HTERT RPE-1 (cell line): Measurements from ENCODE around the gene BDH1.
"Not testable (repeated sequence)": the region's sequence is repeated elsewhere in the genome, so short reads cannot be mapped to it uniquely, and the experiment has no call there.

ENCODE experiments used
- in situ Hi-C: fragments of 300-500 bp; cut with MboI; formaldehyde crosslinking; loops from 4 replicates; pipeline ENCODE4 v1.14.3; 2020; ENCODE audit warnings: low sequenced_read_pairs

BDH1 gene

DNA sequence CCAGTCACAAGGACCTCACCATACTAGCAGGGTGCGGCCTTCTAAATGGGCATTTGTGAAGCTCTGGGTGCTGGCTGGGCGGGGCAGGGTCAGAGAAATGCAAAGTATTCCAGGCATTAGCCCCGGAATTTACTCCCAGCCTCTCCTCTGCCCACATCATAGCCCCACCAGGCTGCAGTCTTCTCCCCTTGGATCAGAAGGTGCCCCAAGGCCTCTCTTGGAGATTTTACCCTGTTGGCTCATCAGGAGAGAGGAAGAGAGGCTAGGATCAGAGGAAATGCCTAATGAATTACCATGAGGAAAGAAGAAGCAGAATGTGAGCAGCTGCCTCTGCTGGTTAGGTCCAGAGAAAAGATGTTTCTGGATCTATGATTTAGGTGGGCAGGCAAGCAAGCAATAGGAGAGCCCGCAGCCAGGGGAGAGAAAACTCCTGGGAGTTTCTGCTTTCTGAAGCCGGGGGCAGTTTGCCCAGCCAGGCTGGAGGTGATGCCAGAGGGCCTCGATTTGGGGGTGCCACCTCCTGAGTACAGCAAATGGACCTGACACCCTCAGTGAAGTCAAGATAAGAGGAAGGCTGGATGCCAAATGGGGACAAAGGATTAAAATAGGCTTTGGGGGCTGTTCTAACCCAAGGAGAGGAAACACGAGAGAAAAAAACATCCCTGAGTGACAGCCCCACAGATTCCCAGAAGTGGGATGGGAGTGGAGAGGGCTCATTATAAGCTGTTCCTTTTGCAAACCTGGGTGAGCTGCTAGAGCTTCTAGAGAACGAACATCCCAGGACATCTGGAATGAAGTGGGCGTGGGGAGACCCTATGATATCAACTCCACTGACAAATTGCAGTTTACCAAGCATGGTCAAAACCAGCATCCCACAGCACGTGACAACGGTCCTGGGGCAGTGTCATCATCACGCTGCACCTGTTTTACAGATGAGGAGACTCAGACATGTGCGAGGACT lies 65.4 kb downstream of the BDH1 start:
- in situ Hi-C loops: no loop called here

DNA sequence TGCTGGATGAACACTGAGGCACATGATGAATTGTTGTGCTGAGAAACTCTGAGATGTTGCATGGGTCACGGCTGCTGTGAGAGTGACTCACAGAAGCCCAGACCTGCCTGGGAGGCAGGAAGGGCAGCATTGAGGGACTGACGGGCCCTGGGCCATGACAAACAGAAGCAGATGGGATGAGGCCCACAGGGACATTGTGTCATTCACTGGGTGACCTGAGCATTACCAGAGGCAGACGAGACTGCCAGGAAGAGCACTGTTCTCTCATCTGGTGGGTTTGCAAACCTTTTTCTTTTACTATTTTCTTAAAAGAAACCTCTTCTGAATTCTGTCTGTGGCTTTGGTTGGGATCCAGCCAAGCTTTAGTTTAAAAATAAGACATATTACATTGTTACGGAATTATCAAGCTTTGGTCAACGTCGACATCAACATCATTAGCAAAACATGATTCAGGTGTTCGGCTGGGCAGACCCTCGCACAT lies 67.8 kb downstream of the BDH1 start:
- in situ Hi-C loops: no loop called here

DNA sequence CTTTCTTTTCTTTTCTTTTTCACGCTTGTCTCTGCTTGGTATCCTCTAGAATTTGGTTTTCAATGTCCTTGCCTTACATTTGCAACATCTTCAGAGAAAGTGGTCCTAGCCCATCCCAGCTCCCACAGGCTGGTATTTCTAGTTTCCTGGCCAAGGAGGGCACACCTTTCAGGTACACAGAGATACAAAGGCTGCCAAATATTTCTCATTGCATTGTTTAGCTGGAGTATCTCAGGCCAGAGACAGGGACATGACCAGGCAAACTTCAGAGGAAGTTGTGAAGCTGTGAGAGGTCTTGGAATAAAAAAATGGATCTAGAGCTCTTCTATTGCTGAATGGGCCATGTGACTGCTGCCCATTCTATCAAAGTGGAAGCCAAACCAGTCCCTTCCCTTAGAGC lies 68.9 kb downstream of the BDH1 start:
- in situ Hi-C loops: no loop called here

DNA sequence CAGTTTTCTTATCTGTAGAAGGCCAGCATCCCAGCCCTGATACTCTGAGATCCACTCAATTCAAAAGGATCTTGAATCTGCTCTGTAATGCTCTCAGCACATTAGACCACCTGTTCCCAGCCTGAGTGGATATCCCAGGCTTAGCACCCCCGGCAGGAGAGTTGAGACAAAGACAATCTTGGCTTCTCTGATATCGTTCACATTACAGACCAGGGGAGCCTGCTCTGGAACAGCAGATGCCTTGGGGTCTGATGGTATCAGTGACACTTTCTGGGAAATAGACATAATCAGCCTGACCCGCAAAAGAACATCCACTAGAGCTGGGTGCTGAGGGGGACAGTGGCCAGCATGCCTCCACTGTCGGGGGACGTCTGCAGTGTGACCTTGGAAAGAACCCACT lies 70.6 kb downstream of the BDH1 start:
- in situ Hi-C loops: no loop called here

DNA sequence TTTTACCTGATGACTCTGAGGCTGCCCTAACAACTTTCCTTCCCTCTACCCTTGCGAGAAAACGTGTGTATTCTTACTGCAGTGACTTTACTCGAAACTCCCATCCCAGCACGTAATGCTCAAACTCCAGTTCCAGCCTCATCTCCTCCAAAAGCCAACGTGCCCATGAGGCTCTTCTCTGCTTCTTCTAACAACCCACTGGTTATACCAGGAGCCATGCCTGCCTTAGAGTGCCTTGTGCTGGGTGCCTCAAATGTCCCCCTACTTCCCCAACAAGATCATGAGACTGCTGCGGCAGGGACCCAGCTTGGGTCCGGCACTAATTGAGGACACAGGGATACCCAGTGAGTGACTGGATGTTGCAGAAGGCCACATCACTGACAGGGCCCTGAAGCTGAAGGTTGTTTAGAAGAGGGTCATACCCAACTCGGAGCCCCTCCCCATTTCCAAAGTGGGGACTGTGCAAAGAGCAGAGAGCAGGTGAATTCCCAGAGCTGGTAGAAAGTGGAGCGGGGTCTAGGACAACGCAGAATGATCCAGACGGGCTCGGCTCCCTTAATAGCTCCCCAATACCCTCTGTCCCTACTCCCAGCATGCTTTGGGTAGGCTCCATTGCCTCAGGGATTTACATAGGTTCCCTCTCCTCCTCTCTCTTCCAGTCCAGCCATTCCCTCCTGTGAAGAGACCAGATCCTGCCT lies 71.4 kb downstream of the BDH1 start:
- in situ Hi-C loops: no loop called here

DNA sequence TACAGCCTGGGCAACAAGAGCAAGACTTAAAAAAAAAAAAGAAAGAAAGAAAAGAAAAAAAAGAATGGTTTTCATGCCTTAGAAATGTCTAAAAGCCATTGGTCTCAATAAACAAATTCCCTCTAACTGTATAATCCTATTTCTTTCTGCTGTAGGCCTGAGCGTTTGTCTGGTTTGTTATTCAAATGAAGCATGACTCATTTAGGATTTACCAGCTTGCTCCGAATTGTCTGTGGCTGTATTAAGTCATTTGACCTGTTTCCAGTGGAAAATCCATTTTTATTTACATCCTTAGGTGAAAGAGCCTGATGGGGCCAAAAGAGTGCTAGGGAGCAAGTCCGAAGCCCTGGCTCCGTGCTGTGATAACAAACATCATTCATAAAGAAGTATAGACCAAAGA lies 73.8 kb downstream of the BDH1 start:
- in situ Hi-C loops: no loop called here

DNA sequence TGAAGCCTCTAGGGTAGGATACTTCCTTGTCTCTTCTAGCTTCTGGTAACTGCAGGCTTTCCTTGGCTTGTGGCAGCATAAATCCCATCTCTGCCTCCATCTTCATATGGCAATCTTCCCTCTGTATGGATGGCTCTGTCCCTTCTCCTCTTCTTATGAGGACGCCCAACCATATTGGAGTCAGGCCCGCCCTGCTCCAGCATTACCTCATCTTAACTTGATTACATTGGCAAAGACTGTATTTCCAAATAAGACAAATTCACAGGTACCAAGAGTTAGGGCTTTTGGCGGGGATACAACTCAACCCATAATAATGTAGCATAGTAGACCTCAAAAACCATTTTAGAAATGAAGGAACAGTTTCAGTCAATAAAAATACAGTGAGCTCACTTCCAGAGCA lies 75.4 kb downstream of the BDH1 start:
- in situ Hi-C loops: no loop called here

DNA sequence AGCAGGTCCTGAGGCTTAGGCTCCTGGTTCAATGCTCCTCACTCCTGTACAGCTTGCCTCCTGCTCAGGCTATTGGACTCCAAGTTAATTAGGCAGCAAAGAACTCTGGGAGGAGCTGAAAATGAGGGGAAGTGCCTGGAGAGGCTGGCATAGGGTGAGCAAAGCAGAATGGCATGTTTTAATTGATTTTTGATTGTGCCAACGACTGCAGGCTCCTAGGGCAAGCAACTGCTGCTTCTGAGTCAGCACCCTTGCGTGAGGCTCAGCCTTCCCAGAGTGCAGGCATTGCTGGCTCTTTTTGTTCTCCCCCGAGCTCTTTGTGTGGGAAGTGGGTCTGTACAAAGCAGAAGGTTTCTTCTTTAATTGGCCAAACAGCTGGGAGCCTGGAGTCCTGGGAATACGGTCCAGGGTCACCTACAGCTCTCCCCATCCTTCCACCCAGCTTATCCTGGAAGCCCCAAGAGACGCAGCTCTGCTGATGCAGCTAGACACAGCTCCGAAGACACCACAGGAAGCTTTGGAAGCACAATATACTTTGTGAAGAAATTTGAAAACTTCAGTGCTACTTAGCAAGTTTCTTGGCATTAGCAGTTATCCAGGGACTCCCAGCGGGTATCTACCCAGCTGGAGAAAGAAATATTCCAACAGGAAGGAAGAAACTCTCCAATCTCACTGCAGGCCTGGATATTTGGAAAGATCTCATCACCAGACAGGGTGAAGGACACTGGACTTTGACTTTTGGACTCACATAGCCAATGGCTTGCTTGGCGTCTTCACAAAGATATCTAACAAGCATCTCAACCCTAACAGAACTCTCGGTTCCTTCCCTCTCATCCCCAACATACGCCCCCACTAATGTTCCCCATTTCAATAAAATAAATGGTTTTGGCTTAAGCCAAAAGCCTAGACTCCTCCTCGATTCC lies 76.8 kb downstream of the BDH1 start:
- in situ Hi-C loops: no loop called here

DNA sequence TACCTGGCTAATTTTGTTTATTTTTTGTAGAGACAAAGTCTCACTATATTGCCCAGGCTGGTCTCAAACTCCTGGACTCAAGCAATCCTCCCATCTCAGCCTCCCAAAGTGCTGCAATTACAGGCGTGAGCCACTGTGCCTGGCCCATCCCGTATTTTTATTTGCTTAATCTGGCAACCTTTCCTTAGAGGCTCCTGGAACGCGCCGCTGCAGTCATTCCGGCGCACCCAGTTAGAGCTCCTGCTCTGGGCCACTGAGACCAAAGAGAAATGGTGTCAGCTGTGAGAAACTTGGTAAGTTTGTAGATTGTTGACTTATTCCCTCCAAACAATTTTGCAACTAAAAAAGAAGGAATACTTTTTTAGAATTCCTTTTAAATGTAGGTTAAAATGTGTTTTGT lies 78.0 kb downstream of the BDH1 start:
- in situ Hi-C loops: not testable (repeated sequence)

DNA sequence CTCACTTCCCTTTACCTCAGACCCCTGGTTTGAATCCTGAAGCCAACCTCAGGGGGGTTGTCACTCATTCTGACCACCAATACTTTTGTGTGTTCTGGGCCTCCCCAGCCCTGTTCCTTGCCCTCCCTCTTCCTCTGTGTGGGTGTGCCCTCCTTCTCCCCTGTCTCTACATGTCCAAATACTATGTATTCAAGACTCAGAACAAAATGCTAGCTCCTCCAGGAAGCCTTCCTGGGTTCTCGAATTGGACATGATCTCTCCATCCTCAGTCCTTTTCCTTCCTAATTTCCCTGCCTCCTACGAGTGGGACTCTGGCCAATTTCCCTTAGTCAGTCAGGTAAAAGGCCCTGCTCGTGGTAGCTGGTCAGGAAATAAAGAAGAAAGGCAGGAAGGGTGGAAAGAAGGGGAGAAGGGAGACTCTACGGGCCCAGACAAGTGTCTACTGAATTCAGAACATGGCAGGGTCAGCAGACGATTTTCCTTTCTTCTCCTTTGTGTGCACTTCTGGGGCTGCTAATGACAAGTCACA lies 79.7 kb downstream of the BDH1 start:
- in situ Hi-C loops: no loop called here

DNA sequence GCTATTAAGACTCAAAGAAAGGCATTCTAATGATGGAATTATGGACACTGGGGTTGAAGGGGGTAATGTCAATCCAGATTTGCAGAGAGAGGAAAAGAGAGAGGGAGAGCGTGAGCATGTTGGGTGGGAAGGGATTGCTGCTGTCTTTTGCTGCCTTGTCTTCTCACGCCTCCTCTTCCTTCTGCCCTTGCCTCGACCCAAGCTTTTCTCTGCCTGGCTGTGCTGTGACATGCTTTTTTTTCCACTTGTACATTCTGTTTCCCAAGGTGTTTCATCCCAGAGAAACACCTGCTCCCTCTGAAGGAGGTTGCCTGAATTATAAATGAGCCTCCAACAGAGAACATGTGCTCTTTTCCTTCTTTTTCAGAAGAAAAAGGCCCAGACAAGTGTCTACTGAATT lies 80.3 kb downstream of the BDH1 start:
- in situ Hi-C loops: no loop called here

DNA sequence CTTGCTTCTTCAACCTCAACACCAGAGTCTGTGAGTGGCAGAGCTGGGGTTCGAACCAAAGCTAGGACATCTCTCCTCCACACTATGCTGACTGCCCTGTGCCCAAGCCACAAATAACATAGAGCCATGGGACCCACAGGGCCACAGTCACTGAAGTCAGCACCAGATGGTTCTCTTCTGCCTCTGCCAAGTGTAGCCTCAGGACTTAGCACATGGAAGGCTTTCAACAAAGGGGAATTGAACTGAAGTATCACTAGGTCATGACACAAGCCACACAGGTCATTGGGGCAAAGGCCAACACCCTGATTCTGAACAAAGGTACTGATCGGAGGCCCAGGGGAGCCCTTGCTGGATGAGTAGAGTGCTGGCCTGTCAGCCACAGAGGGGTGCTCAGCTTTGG lies 83.6 kb downstream of the BDH1 start:
- in situ Hi-C loops: no loop called here

DNA sequence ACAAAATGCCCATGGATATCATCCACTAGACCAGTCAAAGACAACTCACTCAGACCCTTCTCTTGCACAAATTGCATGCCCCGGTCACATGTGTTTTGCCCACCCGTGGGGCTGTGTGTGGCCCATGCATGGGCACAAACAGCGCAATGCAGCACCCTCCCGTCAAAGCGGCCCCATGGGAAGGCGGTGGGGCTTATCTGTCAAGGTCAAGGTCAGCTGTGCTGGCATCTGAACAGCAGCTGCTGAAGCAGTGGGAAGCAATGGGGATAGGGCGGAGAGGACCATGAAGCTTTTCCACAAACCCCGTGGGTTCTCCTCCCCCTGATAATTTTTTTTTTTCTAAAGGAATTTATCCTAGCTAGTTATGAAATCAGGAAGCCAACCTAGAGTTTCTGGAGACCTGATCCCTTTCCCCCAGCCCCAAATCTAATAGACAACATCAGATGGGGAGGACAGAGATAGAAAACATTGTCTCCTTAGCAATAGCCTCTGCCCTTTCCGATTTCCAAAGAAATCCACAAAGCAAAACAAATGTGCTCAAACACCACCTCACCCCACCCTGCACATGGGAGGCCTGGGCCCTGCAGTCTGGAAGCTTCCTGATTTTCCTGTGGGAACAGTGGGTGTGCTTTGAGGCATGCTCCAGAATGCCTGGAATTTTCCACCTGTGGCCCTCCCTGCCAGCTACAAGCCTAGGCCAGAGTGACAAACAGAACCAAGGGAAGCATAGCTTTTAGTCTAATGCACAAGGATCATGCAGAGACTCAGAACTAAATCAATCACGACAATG lies 84.4 kb downstream of the BDH1 start:
- in situ Hi-C loops: no loop called here

DNA sequence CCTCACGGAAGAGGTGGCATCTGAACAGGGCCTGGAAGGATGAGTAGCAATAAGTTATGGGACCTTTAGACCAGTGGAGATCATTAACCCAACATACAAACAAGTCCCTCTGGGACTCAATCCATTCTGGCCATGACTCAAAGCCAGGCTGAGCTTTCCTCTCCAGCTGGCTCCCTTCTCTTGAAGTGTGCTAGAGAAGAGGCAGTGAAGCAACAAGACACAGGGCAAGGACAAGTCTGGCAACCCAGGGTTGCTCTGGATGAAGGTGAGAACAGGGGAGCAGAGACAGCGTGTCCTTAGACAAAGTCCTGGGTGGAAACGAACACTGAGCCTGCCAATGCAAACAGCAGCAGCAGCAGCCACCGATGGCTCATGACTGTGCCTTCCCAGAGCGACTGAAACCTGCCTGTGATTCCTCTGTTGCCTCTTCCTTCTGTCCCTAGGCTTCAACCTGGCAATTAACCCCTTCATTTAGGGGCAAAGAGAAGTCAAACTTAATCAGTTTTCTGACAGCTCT lies 86.8 kb downstream of the BDH1 start:
- in situ Hi-C loops: no loop called here

DNA sequence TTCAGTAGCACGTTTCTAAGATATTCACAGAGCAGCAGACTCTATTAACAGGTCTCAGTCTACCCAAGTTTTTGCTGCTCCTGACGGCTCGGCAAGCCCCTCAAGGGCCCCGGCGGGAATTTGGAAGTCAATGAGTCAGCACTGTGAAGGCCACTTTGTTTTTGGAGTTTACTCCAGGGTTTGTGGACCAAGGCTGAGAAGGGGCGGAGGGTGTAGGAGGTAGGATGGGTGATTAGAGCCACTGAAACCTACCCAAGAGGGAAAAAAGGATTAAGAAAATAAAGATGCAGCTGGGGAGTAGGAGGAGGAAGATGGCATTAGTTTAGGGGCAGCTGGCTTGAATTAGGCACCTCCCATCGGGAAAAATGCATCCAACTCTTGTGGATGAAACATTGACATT lies 87.6 kb downstream of the BDH1 start:
- in situ Hi-C loops: no loop called here

DNA sequence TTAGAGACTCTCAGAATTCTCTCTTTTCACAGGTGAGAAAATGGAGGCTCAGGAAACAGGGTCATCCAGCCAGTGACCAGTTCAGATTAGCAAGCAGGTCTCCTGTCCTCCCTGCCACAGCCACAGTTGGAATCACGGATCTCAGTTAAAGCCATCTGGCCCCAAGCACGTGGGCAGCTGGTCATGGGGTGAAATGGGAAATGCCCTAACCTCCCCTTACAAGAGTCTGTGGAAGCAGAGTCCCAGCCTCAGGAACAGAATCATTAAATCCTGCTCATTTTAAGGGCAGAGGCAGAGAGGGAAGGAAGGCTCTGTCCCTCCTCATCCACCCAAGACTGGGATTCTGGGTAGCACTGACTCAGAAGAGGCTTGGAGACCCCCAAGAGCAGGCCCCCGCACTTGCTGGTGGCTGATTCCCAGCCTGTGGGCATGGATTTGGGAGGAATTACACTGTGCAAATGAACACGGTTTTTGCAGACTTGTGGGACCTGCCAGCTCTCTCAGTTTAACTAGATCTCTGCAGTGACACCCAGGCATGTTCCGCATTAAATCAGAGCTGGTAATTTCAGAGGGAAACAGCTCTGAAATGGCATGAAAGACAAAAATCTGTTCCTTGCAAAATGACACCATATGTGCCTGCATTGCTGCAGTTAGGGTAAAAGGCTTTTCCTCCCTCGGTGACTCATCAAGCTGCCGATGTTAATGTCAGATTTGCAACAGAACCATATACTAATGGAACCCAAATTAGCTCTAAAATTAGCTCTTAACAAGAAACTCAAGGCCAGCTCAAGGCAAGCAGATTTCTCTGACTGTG lies 89.0 kb downstream of the BDH1 start:
- in situ Hi-C loops: no loop called here

DNA sequence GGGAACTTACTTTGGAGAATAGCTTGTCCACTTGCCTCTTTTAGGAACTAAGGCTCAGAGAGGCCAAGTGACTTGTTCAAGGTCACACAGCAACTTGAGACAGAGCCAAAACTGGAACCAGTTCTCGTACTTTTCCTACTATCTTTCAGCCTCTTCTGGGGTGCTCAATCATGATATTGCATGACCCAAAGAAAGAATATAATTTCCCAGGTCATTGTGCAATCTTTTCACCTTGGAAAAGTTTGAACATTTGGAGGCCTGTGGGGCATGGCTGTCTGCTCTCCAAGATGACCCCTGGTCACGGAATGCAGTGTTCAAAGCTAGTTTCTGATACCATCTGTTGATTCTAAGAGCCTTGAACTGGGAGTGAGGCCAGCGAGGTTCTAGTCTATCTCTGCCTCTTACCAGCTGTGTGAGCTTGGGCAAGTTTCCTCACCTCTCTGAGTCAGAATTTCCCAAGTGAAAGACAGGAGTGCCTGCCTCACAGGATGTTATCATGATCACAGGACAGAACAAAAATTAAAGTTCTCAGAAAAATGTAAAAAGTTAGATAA lies 89.7 kb downstream of the BDH1 start:
- in situ Hi-C loops: no loop called here

DNA sequence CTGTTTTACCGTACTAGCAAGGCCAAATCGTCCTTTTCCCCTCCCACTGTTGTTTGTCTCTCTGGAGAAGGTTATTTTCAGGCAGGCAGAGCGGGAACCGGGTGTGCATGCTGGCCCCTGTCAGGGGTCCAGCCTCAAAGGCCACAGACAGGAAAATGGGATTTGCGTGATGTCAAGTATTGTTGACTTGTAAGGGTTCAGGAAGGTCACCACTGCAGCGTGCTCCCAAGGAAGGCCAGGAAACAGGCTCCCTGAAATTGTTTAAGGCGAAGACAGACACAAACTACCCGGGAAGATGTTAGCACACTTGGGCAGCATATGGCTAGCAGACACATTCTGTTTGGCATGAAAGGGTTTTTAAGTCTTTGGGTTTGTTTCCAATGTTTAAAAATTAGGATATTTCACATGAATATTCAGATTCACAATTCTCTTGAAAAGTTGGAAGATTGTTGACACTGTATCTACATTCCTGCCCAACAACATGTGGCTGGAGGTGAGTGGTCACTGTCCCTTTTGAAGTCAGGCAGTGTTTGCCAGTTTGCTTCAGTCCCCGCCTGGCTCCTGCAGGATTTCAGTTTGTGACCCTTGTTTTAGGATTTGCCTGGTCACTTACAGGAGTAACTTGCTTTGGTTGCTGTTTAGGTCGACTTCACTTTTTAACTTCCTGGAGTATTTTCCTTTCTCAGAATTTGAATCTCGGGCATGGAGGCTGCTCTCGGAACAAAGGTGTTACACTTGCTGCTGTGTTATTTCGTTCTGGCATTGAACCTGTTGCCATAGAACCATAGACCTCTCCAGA lies 90.4 kb downstream of the BDH1 start:
- in situ Hi-C loops: no loop called here
